NCI-H345 treated with DMSO at 0.1 percent for 48 hours (cell line): ENCODE measurements around the gene RINL.
A peak's percentile ranks its signal among the peaks of the same experiment; 100 is the strongest.
"Not testable (repeated sequence)": the region's sequence is repeated elsewhere in the genome, so short reads cannot be mapped to it uniquely, and the experiment has no call there.

Source experiments
- DNase-seq: peaks from one replicate; lab custom pipeline; 2025; ENCODE audit not compliant: unreplicated experiment; lab: John Stamatoyannopoulos, UW

Gene RINL

DNA sequence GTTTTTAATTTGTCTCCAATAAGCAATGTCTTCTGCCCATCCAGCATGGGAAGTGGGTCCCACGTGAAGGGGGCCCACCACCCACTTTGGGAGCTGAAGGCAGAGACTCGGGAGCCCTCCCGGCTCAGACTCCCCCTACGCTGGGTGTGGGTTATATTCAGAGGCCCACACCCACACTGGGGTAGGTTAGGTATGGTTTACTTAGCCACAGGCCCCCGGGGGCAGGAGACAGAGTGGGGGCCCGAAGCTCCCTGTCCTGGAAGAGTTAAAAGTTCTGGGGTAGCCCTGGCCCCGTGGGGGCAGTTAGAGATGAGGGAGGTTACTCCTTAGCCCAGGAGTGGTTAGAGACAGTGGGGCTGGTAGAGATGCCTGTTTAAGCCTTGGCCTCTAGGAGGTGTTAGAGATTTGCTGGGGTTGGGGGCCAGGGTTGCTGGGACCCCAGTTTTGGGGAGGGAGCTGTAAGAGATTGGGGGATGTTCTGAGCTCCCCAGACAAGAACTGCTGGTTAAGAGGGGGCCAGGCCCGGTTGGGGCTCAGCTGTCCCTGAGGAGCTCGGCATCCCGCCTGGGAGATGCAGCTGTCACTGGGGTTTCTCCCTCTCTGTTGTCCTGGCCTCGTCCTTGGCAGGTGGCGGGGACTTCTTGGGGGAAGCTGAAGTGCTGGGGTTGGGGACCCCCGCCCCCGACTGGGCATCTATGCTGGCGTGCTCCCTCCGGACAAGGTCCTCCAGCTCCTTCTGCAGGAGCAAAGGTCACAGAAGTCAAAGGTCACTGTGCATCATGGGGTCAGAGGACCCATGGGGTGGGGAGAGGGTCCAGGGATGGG, 712 bp upstream of the RINL start:
- no peak for DNase-seq

GRCh38 chr19:38875656-38876395, 2.2 kb downstream of the RINL start:
- DNase-seq: no peak

DNA sequence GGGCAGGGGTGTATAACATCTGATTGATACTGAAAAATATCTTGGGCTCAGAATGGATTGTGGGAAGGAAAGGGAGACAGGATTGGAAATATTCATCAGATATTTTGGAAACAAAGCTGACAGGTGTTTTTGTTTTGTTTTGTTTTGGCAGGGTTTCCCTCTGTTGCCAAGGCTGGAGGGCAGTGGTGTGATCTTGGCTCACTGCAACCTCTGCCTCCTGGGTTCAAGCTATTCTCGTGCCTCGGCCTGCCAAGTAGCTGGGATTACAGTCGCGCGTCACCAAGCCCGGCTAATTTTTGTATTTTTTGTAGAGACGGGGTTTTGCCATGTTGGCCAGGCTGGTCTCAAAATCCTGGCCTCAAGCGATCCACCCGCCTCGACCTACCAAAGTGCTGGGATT, 4.7 kb downstream of the RINL start:
- not testable (repeated sequence) for DNase-seq

- DNase-seq: no peak
Observed at GRCh38 chr19:38870612-38871011, 7.5 kb downstream of the RINL start.

- peak; percentile 45 for DNase-seq
Observed at GRCh38 chr19:38869836-38870607, 8.1 kb downstream of the RINL start.

DNA sequence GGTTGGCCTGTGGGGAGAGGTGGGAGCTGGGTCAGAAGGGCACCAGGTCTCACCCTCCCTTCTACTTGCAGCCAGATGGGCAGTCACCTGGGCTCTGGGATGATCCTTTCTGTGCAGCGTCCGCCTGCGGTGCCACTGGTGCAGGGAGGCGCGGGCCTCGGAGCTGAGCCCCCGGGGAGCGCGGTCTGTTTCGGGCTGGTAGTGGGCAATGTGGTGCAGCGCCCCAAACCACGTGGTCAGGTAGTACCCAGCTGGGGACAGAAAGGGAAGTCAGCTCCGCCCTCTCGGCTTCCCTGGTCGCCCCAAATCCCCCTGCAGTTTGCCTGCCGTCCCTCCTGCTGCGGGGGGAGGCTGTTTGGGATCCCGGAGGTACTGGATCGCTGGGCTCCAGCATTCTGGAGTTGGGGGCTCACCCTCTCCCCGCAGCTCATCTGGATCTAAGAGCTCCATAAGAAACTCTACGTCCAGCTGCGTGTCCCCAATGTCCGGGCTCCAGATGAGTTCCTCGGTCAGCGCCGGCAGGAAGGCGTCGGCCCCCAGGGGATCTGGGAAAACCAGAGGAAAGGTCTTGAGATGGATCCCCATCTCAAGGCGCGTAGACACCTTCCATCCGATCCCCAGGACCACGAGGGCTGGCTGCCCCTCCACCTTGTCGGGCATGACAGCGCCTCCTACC, 8.8 kb downstream of the RINL start:
- DNase-seq: no peak

- DNase-seq: no peak
Observed at GRCh38 chr19:38868551-38868950, 9.5 kb downstream of the RINL start.

DNA sequence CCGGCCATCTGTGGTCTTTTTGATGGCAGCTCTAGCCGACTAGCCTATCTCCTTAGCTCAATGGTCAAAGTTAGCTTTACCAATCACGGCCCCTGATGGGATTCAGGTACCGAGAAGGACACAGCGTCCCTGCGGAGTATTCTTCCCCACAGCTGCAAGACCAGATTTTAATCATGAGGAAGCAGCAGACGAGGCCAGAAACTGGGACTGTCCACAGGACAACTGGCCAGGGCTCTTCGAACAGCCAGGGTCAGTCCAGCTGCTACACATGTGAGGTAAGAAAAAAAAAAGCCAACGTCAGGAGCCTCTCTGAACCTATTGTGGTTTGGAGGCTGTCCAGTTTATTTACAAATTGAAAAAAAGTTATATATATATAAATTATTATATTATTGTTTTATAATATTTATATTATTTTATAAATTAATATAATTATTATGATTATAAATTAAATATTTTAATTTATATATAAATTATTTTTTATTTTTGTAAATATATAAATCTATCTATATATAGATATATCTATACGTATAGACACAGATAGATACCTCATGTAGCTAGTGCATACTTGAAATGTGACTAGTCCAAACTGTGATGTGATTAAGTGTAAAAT, 10.8 kb downstream of the RINL start:
- no peak for DNase-seq

DNA sequence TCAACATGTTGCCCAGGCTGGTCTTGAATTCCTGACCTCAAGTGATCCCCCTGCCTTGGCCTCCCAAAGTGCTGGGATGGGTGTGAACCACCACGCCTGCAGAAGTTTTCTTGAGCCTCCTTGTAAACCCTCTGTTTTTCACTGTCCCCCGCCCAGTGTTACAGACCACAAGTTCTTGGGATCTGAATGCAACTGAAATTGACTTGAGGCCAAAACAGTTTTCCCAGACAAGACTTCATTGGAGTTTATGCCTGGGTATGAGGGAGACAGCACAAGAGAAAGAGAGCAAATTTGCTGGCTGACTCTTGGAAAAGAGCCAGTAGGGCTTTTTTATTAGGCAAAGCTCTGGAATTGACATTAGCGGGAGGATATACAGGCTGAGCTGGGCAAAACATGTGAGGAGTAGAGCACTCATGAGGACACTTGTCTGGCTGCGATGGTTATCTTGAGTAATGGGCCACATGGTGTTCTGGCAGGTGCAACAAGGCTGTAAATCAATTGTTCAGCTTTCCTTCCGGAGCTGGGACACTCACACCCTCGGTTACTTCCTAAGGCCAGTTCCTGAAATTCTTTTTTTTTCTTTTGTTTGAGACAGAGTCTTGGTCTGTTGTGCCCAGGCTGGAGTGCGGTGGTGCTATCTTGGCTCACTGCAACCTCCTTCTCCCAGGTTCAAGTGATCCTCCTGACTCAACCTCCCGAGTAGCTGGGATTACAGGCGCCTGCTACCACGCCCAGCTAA, 15.6 kb downstream of the RINL start:
- peak; percentile 71 for DNase-seq

- no peak for DNase-seq
Observed at GRCh38 chr19:38861368-38861767, 16.7 kb downstream of the RINL start.

GRCh38 chr19:38859631-38860204, 18.4 kb downstream of the RINL start:
- not testable (repeated sequence) for DNase-seq

DNA sequence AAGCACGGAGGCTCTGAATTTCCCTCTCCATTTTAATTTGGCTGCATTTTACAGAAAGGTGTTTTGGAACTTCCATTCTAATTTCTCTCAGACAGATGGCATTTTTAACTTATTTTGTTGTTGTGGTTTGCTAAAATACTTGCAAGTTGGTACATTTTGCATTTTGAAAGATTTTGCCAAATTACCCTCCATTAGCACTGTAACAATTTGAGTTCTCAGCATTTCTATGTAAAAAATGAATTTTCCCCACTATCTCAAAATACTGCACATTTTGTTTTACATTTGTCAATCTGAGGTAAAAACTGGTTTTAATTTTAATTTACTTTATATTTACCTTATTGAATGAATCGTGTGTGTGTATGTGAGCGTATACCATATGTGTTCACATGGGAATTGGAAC, 21.3 kb downstream of the RINL start:
- DNase-seq: no peak

DNA sequence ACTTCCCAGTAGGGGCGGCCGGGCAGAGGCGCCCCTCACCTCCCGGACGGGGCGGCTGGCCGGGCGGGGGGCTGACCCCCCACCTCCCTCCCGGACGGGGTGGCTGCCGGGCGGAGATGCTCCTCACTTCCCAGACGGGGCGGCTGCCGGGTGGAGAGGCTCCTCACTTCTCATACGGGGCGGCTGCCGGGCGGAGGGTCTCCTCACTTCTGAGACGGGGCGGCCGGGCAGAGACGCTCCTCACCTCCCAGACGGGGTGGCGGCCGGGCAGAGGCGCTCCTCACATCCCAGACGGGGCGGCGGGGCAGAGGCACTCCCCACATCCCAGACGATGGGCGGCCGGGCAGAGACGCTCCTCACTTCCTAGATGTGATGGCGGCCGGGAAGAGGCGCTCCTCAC, 22.3 kb downstream of the RINL start:
- not testable (repeated sequence) for DNase-seq

GRCh38 chr19:38854961-38855360, 23.1 kb downstream of the RINL start:
- DNase-seq: not testable (repeated sequence)

DNA sequence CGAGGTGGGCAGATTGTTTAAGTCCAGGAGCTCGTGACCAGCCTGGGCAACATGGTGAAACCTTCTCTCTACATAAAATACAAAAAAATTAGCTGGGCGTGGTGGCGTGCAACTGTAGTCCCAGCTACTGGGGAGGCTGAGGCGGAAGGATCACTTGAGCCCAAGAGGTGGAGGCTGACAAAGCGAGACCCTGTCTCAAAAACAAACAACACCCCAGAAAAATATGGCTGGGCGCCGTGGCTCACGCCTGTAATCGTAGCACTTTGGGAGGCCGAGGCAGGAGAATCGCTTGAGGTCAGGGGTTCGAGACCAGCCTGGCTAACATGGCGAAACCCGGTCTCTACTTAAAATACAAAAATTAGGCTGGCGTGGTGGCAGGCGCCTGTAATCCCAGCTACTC, 24.9 kb downstream of the RINL start:
- DNase-seq: no peak

DNA sequence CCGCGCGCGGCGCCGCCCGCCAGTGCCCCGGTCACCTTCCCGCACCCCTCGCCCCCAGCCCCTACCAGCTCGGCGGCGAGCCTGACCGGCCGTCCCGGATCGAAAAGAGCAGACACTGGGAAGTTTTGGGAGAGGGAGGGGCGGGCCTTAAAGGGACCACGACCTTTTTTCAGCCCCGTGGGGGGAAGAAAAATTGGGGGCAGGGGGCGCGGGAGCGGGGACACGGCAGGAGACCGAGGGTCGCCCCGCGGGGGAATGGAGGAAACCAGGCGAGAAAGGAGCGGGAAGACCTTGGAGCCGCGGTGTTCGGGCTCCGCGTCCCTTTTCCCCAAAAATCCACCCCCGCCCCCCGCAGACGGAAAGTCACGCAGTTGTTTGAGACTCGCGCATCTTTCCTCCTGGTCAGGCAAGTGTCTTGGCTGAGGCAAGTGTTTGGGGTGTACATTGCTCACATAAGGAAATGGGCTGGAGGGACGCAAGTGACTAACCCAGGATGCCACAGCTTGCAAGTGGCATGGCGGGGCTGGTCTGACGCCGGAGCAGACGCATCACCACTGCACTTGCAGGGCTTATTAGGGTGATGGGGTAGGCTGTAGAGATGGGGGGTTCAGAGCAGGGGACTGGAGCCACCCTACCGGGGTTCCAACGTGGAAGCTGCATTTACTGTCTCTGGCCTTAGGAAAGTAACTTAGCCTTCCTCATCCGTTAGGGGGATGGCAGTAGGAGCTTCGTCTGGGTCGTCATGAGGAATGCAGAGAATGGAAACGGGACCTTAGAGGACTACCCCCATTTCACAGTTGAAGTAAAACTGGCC, 25.6 kb downstream of the RINL start:
- DNase-seq: no peak

DNA sequence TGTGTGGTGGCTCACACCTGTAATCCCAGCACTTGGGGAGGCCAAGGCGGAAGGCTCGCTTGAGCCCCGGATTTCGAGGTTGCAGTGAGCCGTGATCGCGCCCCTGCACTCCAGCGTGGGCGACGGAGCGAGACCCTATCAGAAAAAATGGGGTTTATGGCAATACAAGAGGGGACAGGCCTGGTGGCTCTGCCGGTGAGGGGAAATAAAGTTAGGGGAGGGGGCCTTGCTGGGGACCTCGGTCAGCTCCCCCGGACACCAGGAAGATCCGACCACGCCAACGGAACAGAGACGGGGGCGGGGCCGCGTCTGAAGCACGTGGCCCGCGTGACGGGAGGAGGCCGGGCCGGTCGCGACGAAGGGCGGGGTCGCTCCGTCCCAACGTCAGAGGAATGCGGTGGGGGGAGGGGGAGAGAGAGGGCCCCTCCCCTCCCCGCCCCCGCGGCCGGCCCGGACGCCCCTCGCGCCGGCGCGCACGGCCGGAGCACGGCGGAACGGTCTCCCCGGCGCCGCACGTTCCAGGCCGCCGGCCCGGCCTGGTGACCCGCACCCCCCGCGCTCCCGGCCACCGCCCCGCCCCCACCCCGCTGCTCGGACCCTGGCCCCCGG, 26.3 kb downstream of the RINL start:
- DNase-seq: peak; percentile 94

GRCh38 chr19:38850976-38851621, 27.0 kb downstream of the RINL start:
- no peak for DNase-seq
